T-helper 22 cell (primary cell): ENCODE measurements around the gene NANS.
"Not testable (repeated sequence)": the region's sequence is repeated elsewhere in the genome, so short reads cannot be mapped to it uniquely, and the experiment has no call there.

ENCODE experiments used
- DNase-seq: peaks from one replicate; pipeline ENCODE4 v3.0.0-alpha.2; 2020; ENCODE audit warnings: low read depth

The NANS gene

DNA sequence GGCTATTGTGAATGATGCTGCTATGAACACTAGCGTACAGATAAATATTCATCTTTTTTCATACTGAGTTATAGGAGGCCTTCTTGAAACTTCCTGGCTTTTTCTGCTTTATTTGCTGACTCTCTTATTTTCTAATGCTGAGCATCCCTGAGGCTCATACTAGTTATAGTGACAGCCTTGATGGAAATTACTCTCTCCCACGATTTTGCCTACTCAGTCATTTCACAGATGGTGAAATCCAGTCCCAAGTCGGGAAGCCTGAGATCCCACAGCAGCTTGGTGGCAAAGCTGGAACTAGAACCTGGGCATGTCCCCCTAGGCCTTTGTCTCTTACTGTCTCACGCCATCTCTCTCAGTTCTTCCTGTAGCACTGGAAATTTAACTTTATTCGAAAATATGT, 22.4 kb downstream of the NANS start:
- DNase-seq, result no peak

GRCh38 chr9:98080326-98080725, 23.8 kb downstream of the NANS start:
- DNase-seq, result no peak

DNA sequence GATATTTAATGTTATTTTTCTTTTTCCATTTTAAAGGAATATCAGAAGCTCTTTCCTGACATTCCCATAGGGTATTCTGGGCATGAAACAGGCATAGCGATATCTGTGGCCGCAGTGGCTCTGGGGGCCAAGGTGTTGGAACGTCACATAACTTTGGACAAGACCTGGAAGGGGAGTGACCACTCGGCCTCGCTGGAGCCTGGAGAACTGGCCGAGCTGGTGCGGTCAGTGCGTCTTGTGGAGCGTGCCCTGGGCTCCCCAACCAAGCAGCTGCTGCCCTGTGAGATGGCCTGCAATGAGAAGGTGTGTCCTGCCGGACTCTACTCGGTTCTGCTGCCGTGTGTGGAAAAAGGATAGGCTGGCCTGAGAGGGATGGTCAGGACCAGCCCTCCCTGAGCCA, 24.2 kb downstream of the NANS start:
- no peak for DNase-seq

- DNase-seq, result no peak
Measured at GRCh38 chr9:98081477-98082219, 25.1 kb downstream of the NANS start.

GRCh38 chr9:98083061-98083501, 26.5 kb downstream of the NANS start:
- no peak for DNase-seq

DNA sequence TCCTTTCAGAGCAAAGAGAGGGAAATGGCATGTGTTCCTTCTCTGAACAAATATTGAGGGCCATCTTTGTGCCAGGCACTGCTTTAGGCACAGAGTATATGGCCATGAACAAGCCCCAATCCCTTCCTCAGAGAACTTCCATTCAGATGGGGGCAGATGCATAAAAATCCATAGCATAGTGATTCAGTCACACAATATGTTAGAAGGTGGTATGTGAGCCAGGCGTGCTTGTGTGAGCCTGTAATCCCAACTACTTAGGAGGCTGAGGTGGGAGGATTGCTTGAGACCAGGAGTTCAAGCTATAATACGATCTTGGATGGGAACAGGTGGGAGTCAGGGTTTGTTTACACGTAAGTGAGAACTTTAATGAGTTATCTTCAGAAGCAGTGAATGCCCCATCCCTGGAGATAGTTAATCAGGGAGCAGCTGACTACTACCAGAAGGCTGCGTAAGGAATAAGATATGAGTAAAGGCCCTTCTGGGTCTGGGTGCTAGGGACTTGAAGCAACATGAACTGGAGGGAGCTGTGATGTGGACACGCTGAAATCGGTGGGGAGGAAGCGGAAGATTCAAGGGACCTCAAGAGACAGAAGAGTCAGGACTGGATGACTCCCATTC, 27.1 kb downstream of the NANS start:
- no peak for DNase-seq

- no peak for DNase-seq
Measured at GRCh38 chr9:98084396-98084795, 27.9 kb downstream of the NANS start.

DNA sequence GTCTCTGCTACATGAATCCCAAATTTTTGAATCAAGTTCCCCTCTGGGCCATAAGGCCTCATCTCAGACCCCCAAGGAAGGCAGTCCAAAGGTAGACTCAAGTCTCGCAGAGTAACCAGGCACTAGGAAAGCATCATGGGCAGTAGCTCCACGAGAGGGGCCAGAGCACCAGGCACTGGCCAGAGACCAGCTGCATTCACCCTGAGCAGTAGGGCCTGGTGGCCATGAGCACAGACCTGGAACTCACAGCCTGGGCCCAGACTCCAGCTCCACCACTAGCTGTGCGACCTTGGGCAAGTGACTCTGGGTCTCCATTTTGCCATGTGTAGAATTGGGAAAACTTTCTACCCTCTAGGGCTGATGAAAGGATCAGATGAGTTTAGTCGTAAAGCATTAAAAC, 28.5 kb downstream of the NANS start:
- no peak for DNase-seq

DNA sequence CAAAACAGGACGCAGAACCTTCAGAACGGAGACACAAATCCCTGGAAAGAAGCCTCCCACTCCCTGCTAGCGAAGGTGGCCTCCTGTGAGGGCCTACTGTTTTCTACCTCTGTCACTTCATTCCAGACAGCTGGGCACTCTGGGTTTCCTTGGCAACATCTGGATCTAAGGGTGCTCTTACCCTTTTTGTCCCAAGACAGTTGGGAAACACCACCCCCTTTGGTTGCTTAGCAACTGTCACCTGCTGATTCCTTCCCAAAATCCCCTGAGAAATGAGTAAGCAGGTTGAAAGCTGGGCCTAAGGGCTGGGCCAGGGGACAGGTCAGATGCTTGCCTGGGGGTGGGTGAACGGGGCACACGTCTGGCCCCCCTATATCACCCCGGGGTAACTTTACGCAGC, 29.4 kb downstream of the NANS start:
- DNase-seq, result no peak

GRCh38 chr9:98086461-98086860, 29.9 kb downstream of the NANS start:
- DNase-seq, result no peak

DNA sequence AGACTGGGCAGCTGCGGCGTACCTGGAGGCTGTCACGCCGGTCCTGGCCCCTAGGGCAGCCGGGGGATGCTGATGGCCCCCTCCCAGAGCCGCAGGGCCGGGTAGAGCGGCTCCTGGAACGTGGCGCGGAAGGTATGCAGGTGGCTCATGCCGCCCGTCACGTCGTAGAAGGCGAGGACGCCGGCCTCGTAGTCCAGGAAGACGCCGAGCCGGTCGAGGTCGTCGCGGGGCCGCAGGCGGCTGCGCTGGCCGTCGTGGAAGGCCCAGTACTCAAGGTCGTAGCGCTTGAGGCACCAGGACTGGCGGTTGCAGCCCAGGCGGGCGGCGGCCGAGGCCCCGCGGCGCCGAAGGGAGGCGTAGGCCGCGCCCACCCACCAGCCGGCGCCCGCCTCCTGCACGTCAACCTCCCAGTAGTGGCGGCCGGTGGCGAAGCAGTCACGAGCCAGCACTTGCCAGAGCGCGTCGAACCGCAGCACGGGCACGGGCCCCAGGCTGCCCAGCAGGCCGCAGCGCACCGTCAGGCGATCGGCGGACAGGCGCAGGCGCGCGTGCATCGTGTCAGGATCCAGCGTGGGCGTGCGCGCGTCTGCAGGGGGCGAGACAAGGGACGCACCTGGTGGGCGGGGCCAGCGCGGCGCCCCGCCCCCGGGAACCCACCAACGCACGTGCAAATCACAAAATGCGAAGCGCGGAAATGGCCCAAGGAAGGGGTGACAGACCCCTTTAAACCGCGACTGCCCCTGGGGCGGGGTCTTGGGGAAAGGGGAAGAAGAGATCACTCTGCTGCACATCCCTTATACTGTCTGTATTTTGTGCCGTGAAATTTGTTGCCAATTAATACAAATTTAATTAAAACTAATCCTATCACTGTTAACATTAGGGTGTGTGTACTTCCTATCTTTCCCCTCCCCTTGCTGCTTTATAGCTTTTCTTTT, 31.2 kb downstream of the NANS start:
- DNase-seq, result no peak

DNA sequence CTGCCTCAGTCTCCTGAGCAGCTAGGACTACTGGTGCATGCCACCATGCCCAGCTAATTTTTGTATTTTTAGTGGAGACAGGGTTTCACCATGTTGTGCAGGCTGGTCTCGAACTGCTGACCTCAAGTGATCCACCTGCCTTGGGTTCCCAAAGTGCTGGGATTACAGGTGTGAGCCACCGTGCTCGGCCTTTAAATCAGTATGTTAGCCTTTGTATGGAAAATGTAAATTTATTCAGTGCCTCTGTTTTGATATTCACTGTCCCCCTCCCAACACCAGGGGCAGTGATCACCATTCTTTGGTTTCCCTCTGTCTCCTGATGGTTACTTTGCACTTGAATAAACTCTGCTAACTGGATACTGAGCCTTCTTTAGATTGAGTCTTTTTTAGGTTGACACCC, 34.1 kb downstream of the NANS start:
- DNase-seq, result not testable (repeated sequence)

GRCh38 chr9:98091735-98092612, 35.4 kb downstream of the NANS start:
- DNase-seq, result no peak

DNA sequence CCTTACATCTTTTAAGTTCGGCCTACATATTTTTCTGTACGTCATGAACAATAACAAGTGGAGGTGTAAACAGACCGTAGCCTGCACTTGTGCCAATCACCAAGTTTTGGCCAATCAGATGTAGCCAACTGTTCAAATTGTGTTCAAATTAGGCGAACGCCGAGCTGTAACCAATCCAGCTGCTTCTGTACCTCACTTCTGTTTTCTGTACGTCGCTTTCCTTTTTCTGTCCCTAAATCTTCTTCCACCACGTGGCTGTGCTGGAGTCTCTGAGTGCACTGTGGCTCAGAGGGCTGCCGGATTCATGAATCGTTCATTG, 36.0 kb downstream of the NANS start:
- DNase-seq, result no peak

- DNase-seq, result no peak
Measured at GRCh38 chr9:98094316-98094715, 37.8 kb downstream of the NANS start.

DNA sequence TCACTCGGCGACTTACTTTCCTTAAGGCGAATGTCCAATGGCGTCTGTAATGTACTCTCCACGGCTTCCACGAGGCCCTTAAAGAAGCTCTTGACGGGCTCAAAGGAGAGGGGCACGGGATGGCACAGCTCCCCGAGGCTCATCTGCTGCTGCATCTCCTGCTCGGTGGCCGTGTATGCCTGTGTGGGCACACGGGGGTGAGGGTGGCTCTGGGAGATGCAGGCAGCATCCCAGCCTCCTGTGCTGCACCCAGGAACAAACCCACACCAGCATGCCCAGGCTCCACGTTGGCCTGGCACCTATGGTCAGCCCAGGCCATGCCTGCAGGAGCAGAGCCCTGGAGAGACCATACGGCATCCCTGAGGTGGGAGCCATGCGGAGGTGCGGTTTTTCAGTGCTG, 38.3 kb downstream of the NANS start:
- DNase-seq, result no peak

GRCh38 chr9:98095401-98095800, 38.9 kb downstream of the NANS start:
- no peak for DNase-seq

GRCh38 chr9:98096091-98096490, 39.6 kb downstream of the NANS start:
- no peak for DNase-seq

- DNase-seq, result peak; percentile 47
Measured at GRCh38 chr9:98097836-98098235, 41.3 kb downstream of the NANS start.

- DNase-seq, result peak; percentile 30
Measured at GRCh38 chr9:98099346-98099745, 42.8 kb downstream of the NANS start.

DNA sequence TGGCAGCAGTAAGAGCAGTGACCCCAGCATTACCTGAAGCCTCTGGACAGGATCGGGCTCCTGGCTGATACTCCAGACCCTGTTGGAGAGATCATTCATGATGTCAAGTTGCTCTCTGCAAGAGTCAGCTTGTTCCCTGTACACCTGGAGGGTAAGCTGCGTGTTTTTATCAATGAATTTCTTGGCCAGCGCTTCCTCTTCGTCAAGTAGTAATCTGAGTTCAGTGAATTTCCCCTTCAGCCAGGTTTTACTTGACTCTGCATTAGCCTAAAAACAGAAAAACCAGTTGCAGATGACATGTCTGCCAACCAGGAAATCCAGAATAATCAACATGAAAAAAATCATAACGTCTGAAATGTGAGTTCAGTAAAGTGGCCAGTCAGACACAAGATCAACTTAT, 43.4 kb downstream of the NANS start:
- no peak for DNase-seq

- no peak for DNase-seq
Measured at GRCh38 chr9:98100456-98100855, 43.9 kb downstream of the NANS start.
